ENCODE data around the gene ABLIM1. TPM values are rescaled to one million over a fixed set of nuclear protein-coding genes. Genes with fewer than 3 reads are reported as not detected.

The ABLIM1 gene
- total RNA-seq, 4 donors from 2014 or later = 122 to 257 (median 138) TPM

- DNase-seq (ENCODE audit: low spot score) (no peak), ATAC-seq (ENCODE audit: low FRiP score) (no peak)
- TF ChIP-seq, protein P1, sequence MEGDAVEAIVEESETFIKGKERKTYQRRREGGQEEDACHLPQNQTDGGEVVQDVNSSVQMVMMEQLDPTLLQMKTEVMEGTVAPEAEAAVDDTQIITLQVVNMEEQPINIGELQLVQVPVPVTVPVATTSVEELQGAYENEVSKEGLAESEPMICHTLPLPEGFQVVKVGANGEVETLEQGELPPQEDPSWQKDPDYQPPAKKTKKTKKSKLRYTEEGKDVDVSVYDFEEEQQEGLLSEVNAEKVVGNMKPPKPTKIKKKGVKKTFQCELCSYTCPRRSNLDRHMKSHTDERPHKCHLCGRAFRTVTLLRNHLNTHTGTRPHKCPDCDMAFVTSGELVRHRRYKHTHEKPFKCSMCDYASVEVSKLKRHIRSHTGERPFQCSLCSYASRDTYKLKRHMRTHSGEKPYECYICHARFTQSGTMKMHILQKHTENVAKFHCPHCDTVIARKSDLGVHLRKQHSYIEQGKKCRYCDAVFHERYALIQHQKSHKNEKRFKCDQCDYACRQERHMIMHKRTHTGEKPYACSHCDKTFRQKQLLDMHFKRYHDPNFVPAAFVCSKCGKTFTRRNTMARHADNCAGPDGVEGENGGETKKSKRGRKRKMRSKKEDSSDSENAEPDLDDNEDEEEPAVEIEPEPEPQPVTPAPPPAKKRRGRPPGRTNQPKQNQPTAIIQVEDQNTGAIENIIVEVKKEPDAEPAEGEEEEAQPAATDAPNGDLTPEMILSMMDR (IDR thresholded peaks at IDR 0.05) = no peak
Observed at GRCh38 chr10:114420811-114421485, 237.1 kb downstream of the ABLIM1 start.

GRCh38 chr10:114418109-114418508, 240.0 kb downstream of the ABLIM1 start:
- TF ChIP-seq, protein P1 (IDR thresholded peaks at IDR 0.05) = no peak
- no peak for DNase-seq (ENCODE audit: low spot score)
- ATAC-seq (ENCODE audit: low FRiP score) = no peak

- TF ChIP-seq, protein P1 (IDR thresholded peaks at IDR 0.05) = no peak
- no peak for DNase-seq (ENCODE audit: low spot score)
Observed at GRCh38 chr10:114412907-114413797, 244.9 kb downstream of the ABLIM1 start.

GRCh38 chr10:114408968-114409444, 249.1 kb downstream of the ABLIM1 start:
- TF ChIP-seq, protein P1 (IDR thresholded peaks at IDR 0.05) = no peak
- no peak for ATAC-seq (ENCODE audit: low FRiP score)

More at GRCh38 chr10:114412907-114413797, 244.9 kb downstream of the ABLIM1 start:
- peak; percentile 90 for ATAC-seq (ENCODE audit: low FRiP score)

DNA sequence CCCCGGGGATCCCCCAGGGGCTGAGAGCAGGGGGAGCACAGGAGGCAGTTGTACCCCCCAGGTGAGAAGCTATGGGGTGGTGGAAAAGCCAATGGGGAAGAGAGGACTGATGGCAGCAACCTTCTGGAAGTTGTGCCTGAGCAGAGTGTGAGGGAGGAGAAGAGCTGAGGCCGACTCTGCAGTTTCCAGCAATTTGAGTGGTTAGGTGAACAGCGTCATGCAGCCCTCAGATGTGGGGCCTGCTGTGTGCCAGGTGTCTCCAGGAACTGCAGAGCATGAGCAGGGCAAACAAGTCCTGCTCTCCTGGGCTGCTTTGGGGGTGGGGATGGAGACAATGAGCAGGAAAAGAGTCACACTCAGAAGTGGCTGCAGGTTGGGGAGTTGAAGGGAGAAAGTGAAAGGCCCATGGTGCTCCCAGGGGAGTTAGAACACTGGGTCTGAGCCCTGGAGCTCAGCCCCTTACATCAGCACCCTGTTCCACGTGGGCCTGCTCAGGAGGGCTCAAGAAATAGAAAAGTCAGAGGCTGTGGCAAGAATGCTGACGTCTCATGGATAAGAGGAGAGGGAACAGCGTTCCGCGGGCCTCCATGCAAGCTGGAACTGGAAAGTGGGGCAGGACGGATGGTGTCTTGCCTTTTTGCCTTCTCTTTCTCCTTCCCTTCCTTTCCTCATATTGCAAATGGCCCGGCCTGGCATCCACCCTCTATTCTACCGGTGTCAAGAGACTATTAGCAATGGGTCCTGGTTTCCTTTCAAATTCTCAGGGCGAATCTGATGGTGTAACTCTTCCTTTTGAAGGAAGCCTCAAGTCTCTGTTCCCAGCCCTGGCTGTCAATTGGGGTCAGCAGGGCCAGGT, 249.7 kb downstream of the ABLIM1 start:
- ATAC-seq (ENCODE audit: low FRiP score) = no peak
- TF ChIP-seq, protein P1 (IDR thresholded peaks at IDR 0.05) = no peak
- DNase-seq (ENCODE audit: low spot score) = no peak

More at GRCh38 chr10:114408968-114409444, 249.1 kb downstream of the ABLIM1 start:
- DNase-seq (ENCODE audit: low spot score) = no peak

GRCh38 chr10:114406455-114406854, 251.6 kb downstream of the ABLIM1 start:
- DNase-seq (ENCODE audit: low spot score) (no peak), ATAC-seq (ENCODE audit: low FRiP score) (no peak)
- TF ChIP-seq, protein P1 (IDR thresholded peaks at IDR 0.05) = no peak

Data from omental fat pad (tissue), 4 donors.